ENCODE measurements around the gene SIM2. TPM values are rescaled to one million over a fixed set of nuclear protein-coding genes. Genes with fewer than 3 reads are reported as not detected.

The SIM2 gene
- total and polyA plus RNA-seq, 2 experiments from 2014 or later: 0.16 to 0.49 TPM

DNA sequence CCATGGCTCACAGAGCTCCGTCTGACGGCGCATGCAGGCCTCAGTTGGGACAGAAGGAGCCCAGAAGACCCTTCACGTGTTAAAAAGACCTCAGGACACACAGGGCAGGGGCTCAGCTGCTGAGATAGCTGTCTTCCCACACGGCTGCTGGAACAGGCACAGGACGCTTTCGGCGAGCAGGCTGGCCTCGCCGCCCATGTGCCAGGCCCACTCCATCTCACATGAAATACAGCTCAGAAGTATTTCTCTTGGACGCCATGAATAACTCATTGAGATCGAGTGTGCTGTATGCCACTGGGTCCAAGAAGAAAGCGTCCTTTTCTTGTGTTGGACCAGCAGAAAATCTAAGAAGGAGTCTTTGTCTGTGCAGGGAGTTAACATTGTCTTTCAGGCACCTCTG, 69.6 kb downstream of the SIM2 start:
- no peaks in the 10 kb centered on the region for H4K20me1 ChIP-seq (replicated peaks; ENCODE audit: insufficient read depth)
- no peak overlapping the region for H3K4me3 ChIP-seq

DNA sequence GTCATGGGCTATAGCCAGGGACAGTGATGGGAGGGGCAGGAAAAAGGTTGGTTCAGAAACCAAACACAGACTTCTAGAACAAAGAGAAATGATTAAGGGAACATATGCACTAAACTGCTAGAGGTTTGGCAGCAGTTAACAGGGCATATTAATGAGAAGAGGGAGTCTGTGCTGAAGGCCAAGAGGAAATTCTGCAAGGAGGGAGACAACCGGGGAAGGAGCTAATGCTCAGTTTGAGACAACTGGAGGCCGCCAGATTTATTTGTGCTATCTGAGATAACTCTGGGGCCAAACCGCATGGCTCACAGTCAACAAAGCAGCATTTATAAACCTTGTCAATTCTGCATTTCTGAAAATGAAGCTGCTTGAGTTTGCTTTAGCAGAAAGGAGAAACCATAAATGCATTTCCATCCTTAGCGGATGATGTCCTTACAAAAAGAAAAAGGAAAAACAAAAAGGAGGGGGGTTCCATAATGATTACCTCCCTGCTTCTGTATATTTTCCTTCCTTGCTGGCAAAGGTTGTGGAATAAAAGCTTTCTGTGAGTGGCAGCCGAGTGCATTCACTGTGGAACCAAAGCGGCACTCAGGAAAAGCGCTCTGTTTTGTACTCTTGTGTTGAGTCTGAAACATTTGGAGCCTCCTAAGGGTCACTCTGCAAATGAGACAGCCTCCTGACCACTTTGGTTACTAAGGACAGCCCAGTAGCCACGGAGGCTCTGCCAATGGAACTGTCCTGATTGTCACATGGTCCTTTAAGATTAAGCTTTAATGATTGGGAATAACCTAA, 70.3 kb downstream of the SIM2 start:
- no peak overlapping the region for H3K4me2 ChIP-seq
- no peak for TF ChIP-seq EZH2 (IDR thresholded peaks at IDR 0.05; ENCODE audit: low read depth, unreplicated experiment)
- TF ChIP-seq, protein P1, sequence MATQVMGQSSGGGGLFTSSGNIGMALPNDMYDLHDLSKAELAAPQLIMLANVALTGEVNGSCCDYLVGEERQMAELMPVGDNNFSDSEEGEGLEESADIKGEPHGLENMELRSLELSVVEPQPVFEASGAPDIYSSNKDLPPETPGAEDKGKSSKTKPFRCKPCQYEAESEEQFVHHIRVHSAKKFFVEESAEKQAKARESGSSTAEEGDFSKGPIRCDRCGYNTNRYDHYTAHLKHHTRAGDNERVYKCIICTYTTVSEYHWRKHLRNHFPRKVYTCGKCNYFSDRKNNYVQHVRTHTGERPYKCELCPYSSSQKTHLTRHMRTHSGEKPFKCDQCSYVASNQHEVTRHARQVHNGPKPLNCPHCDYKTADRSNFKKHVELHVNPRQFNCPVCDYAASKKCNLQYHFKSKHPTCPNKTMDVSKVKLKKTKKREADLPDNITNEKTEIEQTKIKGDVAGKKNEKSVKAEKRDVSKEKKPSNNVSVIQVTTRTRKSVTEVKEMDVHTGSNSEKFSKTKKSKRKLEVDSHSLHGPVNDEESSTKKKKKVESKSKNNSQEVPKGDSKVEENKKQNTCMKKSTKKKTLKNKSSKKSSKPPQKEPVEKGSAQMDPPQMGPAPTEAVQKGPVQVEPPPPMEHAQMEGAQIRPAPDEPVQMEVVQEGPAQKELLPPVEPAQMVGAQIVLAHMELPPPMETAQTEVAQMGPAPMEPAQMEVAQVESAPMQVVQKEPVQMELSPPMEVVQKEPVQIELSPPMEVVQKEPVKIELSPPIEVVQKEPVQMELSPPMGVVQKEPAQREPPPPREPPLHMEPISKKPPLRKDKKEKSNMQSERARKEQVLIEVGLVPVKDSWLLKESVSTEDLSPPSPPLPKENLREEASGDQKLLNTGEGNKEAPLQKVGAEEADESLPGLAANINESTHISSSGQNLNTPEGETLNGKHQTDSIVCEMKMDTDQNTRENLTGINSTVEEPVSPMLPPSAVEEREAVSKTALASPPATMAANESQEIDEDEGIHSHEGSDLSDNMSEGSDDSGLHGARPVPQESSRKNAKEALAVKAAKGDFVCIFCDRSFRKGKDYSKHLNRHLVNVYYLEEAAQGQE (IDR thresholded peaks at IDR 0.05; ENCODE audit: unreplicated experiment): no peak
- TF ChIP-seq, protein P2, sequence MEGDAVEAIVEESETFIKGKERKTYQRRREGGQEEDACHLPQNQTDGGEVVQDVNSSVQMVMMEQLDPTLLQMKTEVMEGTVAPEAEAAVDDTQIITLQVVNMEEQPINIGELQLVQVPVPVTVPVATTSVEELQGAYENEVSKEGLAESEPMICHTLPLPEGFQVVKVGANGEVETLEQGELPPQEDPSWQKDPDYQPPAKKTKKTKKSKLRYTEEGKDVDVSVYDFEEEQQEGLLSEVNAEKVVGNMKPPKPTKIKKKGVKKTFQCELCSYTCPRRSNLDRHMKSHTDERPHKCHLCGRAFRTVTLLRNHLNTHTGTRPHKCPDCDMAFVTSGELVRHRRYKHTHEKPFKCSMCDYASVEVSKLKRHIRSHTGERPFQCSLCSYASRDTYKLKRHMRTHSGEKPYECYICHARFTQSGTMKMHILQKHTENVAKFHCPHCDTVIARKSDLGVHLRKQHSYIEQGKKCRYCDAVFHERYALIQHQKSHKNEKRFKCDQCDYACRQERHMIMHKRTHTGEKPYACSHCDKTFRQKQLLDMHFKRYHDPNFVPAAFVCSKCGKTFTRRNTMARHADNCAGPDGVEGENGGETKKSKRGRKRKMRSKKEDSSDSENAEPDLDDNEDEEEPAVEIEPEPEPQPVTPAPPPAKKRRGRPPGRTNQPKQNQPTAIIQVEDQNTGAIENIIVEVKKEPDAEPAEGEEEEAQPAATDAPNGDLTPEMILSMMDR (conservative IDR thresholded peaks at IDR 0.05; ENCODE audit: low read depth in 2 of 2): no peak
- no peak for TF ChIP-seq ZNF331 (CRISPR knock-in tag; IDR thresholded peaks at IDR 0.05; ENCODE audit: low read depth)
- TF ChIP-seq, protein P3, sequence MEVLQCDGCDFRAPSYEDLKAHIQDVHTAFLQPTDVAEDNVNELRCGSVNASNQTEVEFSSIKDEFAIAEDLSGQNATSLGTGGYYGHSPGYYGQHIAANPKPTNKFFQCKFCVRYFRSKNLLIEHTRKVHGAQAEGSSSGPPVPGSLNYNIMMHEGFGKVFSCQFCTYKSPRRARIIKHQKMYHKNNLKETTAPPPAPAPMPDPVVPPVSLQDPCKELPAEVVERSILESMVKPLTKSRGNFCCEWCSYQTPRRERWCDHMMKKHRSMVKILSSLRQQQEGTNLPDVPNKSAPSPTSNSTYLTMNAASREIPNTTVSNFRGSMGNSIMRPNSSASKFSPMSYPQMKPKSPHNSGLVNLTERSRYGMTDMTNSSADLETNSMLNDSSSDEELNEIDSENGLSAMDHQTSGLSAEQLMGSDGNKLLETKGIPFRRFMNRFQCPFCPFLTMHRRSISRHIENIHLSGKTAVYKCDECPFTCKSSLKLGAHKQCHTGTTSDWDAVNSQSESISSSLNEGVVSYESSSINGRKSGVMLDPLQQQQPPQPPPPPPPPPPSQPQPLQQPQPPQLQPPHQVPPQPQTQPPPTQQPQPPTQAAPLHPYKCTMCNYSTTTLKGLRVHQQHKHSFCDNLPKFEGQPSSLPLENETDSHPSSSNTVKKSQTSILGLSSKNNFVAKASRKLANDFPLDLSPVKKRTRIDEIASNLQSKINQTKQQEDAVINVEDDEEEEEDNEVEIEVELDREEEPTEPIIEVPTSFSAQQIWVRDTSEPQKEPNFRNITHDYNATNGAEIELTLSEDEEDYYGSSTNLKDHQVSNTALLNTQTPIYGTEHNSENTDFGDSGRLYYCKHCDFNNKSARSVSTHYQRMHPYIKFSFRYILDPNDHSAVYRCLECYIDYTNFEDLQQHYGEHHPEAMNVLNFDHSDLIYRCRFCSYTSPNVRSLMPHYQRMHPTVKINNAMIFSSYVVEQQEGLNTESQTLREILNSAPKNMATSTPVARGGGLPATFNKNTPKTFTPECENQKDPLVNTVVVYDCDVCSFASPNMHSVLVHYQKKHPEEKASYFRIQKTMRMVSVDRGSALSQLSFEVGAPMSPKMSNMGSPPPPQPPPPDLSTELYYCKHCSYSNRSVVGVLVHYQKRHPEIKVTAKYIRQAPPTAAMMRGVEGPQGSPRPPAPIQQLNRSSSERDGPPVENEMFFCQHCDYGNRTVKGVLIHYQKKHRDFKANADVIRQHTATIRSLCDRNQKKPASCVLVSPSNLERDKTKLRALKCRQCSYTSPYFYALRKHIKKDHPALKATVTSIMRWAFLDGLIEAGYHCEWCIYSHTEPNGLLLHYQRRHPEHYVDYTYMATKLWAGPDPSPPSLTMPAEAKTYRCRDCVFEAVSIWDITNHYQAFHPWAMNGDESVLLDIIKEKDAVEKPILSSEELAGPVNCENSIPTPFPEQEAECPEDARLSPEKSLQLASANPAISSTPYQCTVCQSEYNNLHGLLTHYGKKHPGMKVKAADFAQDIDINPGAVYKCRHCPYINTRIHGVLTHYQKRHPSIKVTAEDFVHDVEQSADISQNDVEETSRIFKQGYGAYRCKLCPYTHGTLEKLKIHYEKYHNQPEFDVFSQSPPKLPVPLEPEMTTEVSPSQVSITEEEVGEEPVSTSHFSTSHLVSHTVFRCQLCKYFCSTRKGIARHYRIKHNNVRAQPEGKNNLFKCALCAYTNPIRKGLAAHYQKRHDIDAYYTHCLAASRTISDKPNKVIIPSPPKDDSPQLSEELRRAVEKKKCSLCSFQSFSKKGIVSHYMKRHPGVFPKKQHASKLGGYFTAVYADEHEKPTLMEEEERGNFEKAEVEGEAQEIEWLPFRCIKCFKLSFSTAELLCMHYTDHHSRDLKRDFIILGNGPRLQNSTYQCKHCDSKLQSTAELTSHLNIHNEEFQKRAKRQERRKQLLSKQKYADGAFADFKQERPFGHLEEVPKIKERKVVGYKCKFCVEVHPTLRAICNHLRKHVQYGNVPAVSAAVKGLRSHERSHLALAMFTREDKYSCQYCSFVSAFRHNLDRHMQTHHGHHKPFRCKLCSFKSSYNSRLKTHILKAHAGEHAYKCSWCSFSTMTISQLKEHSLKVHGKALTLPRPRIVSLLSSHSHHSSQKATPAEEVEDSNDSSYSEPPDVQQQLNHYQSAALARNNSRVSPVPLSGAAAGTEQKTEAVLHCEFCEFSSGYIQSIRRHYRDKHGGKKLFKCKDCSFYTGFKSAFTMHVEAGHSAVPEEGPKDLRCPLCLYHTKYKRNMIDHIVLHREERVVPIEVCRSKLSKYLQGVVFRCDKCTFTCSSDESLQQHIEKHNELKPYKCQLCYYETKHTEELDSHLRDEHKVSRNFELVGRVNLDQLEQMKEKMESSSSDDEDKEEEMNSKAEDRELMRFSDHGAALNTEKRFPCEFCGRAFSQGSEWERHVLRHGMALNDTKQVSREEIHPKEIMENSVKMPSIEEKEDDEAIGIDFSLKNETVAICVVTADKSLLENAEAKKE (CRISPR knock-in tag; IDR thresholded peaks at IDR 0.05): no peak
- no peak for TF ChIP-seq CREB1 (CRISPR knock-in tag; IDR thresholded peaks at IDR 0.05; ENCODE audit: low read depth)

More for the DNA sequence above, 69.6 kb downstream of the SIM2 start:
- Histone ChIP-seq H3K36me3 (ENCODE audit: insufficient read depth) (no peaks in the 10 kb centered on the region), H2AFZ (no peak overlapping the region), H3K4me1 (ENCODE audit: insufficient read depth) (no peaks in the 10 kb centered on the region), H3F3A (replicated peaks; ENCODE audit: low read depth) (no peaks in the 10 kb centered on the region), H3K79me2 (replicated peaks; ENCODE audit: insufficient read depth) (no peaks in the 10 kb centered on the region), H3K4me2 (no peak overlapping the region), H3K9me2 (ENCODE audit: insufficient read depth) (no peaks in the 10 kb centered on the region), H3K27ac (ENCODE audit: low read depth) (no peak overlapping the region), H3K27me3 (ENCODE audit: insufficient read depth) (no peaks in the 10 kb centered on the region)
- DNase-seq (ENCODE audit: low spot score) (no peak), ATAC-seq (no peak)
- TF ChIP-seq NANOG (IDR thresholded peaks at IDR 0.05; ENCODE audit: borderline replicate concordance) (no peak), CREB1 (CRISPR knock-in tag; IDR thresholded peaks at IDR 0.05; ENCODE audit: low read depth) (no peak), POLR2AphosphoS5 (IDR thresholded peaks at IDR 0.05; ENCODE audit: low read depth) (no peak)
- Mint-ChIP-seq H3K27ac (no peak overlapping the region), H3K9me3 (no peaks in the 10 kb centered on the region), H3K4me1 (peaks cover 17% of the 10 kb centered on the region), H3K27me3 (ENCODE audit: insufficient read depth, low read depth, poor library complexity) (peaks cover 2% of the 10 kb centered on the region), H3K4me3 (no peak overlapping the region), H3K36me3 (ENCODE audit: low read depth) (no peaks in the 10 kb centered on the region)

More for the DNA sequence above, 70.3 kb downstream of the SIM2 start:
- Mint-ChIP-seq H3K27me3 (ENCODE audit: insufficient read depth, low read depth, poor library complexity) (peaks cover 2% of the 10 kb centered on the region), H3K9me3 (no peaks in the 10 kb centered on the region), H3K36me3 (ENCODE audit: low read depth) (no peaks in the 10 kb centered on the region), H3K4me3 (no peak overlapping the region), H3K27ac (no peak overlapping the region), H3K4me1 (peaks cover 17% of the 10 kb centered on the region)
- H3K4me3 ChIP-seq: no peak overlapping the region
- 0 out of 2 replicates have a peak overlapping the region, but pooled peaks have one; percentile 1 for H3K27ac ChIP-seq (ENCODE audit: low read depth)
- H3K79me2 ChIP-seq (replicated peaks; ENCODE audit: insufficient read depth): no peaks in the 10 kb centered on the region
- H4K20me1 ChIP-seq (replicated peaks; ENCODE audit: insufficient read depth): no peaks in the 10 kb centered on the region
- H3K36me3 ChIP-seq (ENCODE audit: insufficient read depth): no peaks in the 10 kb centered on the region
- no peaks in the 10 kb centered on the region for H3K9me2 ChIP-seq (ENCODE audit: insufficient read depth)
- H2AFZ ChIP-seq: no peak overlapping the region
- H3K4me1 ChIP-seq (ENCODE audit: insufficient read depth): no peaks in the 10 kb centered on the region
- H3F3A ChIP-seq (replicated peaks; ENCODE audit: low read depth): no peaks in the 10 kb centered on the region
- DNase-seq (ENCODE audit: low spot score) (no peak), ATAC-seq (no peak)
- H3K27me3 ChIP-seq (ENCODE audit: insufficient read depth): no peaks in the 10 kb centered on the region
